Keratinocyte (primary cell): Measurements from ENCODE around the gene KTN1. TPM values are rescaled to one million over a fixed set of nuclear protein-coding genes. Genes with fewer than 3 reads are reported as not detected.

Experiments used
- DNase-seq: peaks from one replicate; pipeline ENCODE4 v3.0.0-alpha.2; 2011; ENCODE audit warnings: low read depth, missing footprints, low spot score
- FAIRE-seq: peaks from 2 replicates; lab custom pipeline; 2011; peaks lifted over from hg19 to GRCh38; lab: Jason Lieb, UNC
- H2AFZ ChIP-seq: 2 replicates; pipeline ENCODE4 v1.6.0; 2012; ENCODE audit warnings: low read length, control low read depth, inconsistent platforms; ENCODE audit not compliant: control insufficient read depth
- H3K27ac ChIP-seq: 2 replicates; pipeline ENCODE4 v1.5.1; 2011; ENCODE audit warnings: low read length; ENCODE audit not compliant: control insufficient read depth, insufficient read depth
- H3K27me3 ChIP-seq: 3 replicates; pipeline ENCODE4 v1.6.0; 2011; ENCODE audit warnings: low read length; ENCODE audit not compliant: control insufficient read depth, insufficient read depth; ENCODE audit errors: extremely low read depth
- H3K36me3 ChIP-seq, 2 experiments: 2 replicates in 1 of 2; 3 replicates in 1 of 2; pipeline ENCODE4 v1.5.1; 2011; ENCODE audit warnings: low read length in 2 of 2, mild to moderate bottlenecking in 1 of 2; ENCODE audit not compliant: control insufficient read depth in 2 of 2, insufficient read depth in 2 of 2; ENCODE audit errors: extremely low read depth in 1 of 2
- H3K4me1 ChIP-seq: 3 replicates; pipeline ENCODE4 v1.5.1; 2011; ENCODE audit warnings: low read length; ENCODE audit not compliant: control insufficient read depth, insufficient read depth; ENCODE audit errors: extremely low read depth
- H3K4me2 ChIP-seq: 3 replicates; pipeline ENCODE4 v1.6.0; 2011; ENCODE audit warnings: low read depth, low read length; ENCODE audit not compliant: control insufficient read depth, insufficient read depth; ENCODE audit errors: extremely low read depth
- H3K4me3 ChIP-seq, 3 experiments: fragments of 200-600 bp in 1 of 3; sonication (generic) in 1 of 3; 2 replicates in 2 of 3; 3 replicates in 1 of 3; pipeline ENCODE4 v1.5.1; 2011 to 2016; ENCODE audit warnings: low read length in 3 of 3, mild to moderate bottlenecking in 3 of 3, control low read depth in 2 of 3, inconsistent platforms in 1 of 3, low read depth in 1 of 3, mixed read lengths in 1 of 3, mixed run types in 1 of 3, moderate library complexity in 1 of 3; ENCODE audit not compliant: control insufficient read depth in 2 of 3, insufficient read depth in 2 of 3; ENCODE audit errors: extremely low read depth in 1 of 3
- H3K79me2 ChIP-seq: 2 replicates; pipeline ENCODE4 v1.6.0; 2012; ENCODE audit warnings: low read length; ENCODE audit not compliant: control insufficient read depth, insufficient read depth
- H3K9ac ChIP-seq: 3 replicates; pipeline ENCODE4 v1.6.0; 2011; ENCODE audit warnings: low read length; ENCODE audit not compliant: control insufficient read depth, insufficient read depth; ENCODE audit errors: extremely low read depth
- H3K9me1 ChIP-seq: 3 replicates; pipeline ENCODE4 v1.6.0; 2011; ENCODE audit warnings: low read length; ENCODE audit not compliant: control insufficient read depth, insufficient read depth; ENCODE audit errors: extremely low read depth
- H3K9me3 ChIP-seq: 2 replicates; pipeline ENCODE4 v1.5.1; 2012; ENCODE audit warnings: low read depth, low read length; ENCODE audit not compliant: control insufficient read depth
- H4K20me1 ChIP-seq: 3 replicates; pipeline ENCODE4 v1.6.0; 2011; ENCODE audit warnings: low read length; ENCODE audit not compliant: control insufficient read depth, insufficient read depth; ENCODE audit errors: extremely low read depth
- CTCF ChIP-seq, 3 experiments: IDR thresholded peaks in 1 of 3; conservative IDR thresholded peaks in 1 of 3; optimal IDR thresholded peaks in 1 of 3; 2 replicates in 2 of 3; 3 replicates in 1 of 3; pipeline versions ENCODE3 to v1.5.1; 2011; ENCODE audit warnings: low read length in 3 of 3, mild to moderate bottlenecking in 3 of 3, moderate library complexity in 2 of 3, control low read depth in 1 of 3, inconsistent platforms in 1 of 3; ENCODE audit not compliant: insufficient read depth in 2 of 3; ENCODE audit errors: extremely low read depth in 1 of 3
- EZH2 ChIP-seq: IDR thresholded peaks from one replicate; pipeline ENCODE4 v1.6.1; 2012; ENCODE audit warnings: inconsistent platforms, mild to moderate bottlenecking, low read length, moderate library complexity
- dilution Hi-C: fragments of 300-500 bp; cut with MboI; formaldehyde crosslinking; loops from one replicate; pipeline ENCODE4 v1.7.0; 2020; ENCODE audit warnings: low sequenced_read_pairs; ENCODE audit not compliant: extremely low pct_ligation_motif_present
- polyA plus RNA-seq, 5 experiments: library from polyadenylated mRNA; depleted of rRNA in 3 of 5; stranded (reverse) in 3 of 5; stranded (forward) in 1 of 5; unstranded in 1 of 5; fragments of >200 nt; gene quantifications; 1 replicate in 1 of 5; 2 replicates in 3 of 5; 3 replicates in 1 of 5; pipeline versions ENCODE4 v1.2.1 to v1.2.3, GENCODE V29; 2011 to 2012; ENCODE audit warnings: missing spikeins in 2 of 5, low read depth in 1 of 5, low replicate concordance in 1 of 5

The KTN1 gene
- polyA plus RNA-seq, 1 donor (not counting 4 experiments of a cell fraction or from before 2014, with no cell fraction given), result 121 TPM

- Histone ChIP-seq H2AFZ (no peak overlapping the region), H3K27ac (no peak overlapping the region), H3K4me1 (peaks cover 2% of the 10 kb centered on the region), H3K9me1 (no peaks in the 10 kb centered on the region), H3K27me3 (peaks cover 40% of the 10 kb centered on the region), H3K9me3 (no peaks in the 10 kb centered on the region), H3K36me3 (no peaks in the 10 kb centered on the region), H3K9ac (no peak overlapping the region), H3K4me2 (no peak overlapping the region), H4K20me1 (no peaks in the 10 kb centered on the region), H3K79me2 (no peaks in the 10 kb centered on the region), H3K4me3 (no peak overlapping the region)
- TF ChIP-seq CTCF (optimal IDR thresholded peaks at IDR 0.05 in 1 of 3, IDR thresholded peaks at IDR 0.05 in 1 of 3, conservative IDR thresholded peaks at IDR 0.05 in 1 of 3; ENCODE audit: extremely low read depth in 1 of 3, insufficient read depth in 2 of 3, low read length in 3 of 3) (no peak), EZH2 (no peak)
- FAIRE-seq (no peak), DNase-seq (no peak)
- dilution Hi-C loops, result no loop called here
Measured at GRCh38 chr14:55715889-55716288, 135.9 kb downstream of the KTN1 start.

GRCh38 chr14:55717621-55718020 lies 137.6 kb downstream of the KTN1 start:
- H2AFZ ChIP-seq, result no peak overlapping the region
- no peak overlapping the region for H3K27ac ChIP-seq
- H4K20me1 ChIP-seq, result no peaks in the 10 kb centered on the region
- H3K9me1 ChIP-seq, result no peaks in the 10 kb centered on the region
- no peak for DNase-seq
- H3K4me1 ChIP-seq, result peaks cover 9% of the 10 kb centered on the region
- dilution Hi-C loops, result no loop called here
- TF ChIP-seq EZH2 (no peak), CTCF (optimal IDR thresholded peaks at IDR 0.05 in 1 of 3, IDR thresholded peaks at IDR 0.05 in 1 of 3, conservative IDR thresholded peaks at IDR 0.05 in 1 of 3; ENCODE audit: extremely low read depth in 1 of 3, insufficient read depth in 2 of 3, low read length in 3 of 3) (no peak)
- no peaks in the 10 kb centered on the region for H3K36me3 ChIP-seq
- H3K27me3 ChIP-seq, result peaks cover 36% of the 10 kb centered on the region
- no peak overlapping the region for H3K9ac ChIP-seq
- H3K79me2 ChIP-seq, result no peaks in the 10 kb centered on the region
- H3K9me3 ChIP-seq, result no peaks in the 10 kb centered on the region
- no peak overlapping the region for H3K4me2 ChIP-seq
- no peak for FAIRE-seq
- H3K4me3 ChIP-seq, result no peak overlapping the region
